H54 (cell line): ENCODE measurements around the gene GPR142.

ENCODE experiments used
- DNase-seq: peaks from one replicate; pipeline ENCODE4 v3.0.0; 2011; ENCODE audit warnings: low spot score, mixed read lengths; ENCODE audit not compliant: insufficient read length
- FAIRE-seq: peaks from 3 replicates; lab custom pipeline; 2011; peaks lifted over from hg19 to GRCh38; lab: Jason Lieb, UNC
- POLR2A ChIP-seq: IDR thresholded peaks from 2 replicates; pipeline ENCODE4 v1.6.1; 2011; ENCODE audit warnings: low read depth, mild to moderate bottlenecking, low read length

Gene GPR142

DNA sequence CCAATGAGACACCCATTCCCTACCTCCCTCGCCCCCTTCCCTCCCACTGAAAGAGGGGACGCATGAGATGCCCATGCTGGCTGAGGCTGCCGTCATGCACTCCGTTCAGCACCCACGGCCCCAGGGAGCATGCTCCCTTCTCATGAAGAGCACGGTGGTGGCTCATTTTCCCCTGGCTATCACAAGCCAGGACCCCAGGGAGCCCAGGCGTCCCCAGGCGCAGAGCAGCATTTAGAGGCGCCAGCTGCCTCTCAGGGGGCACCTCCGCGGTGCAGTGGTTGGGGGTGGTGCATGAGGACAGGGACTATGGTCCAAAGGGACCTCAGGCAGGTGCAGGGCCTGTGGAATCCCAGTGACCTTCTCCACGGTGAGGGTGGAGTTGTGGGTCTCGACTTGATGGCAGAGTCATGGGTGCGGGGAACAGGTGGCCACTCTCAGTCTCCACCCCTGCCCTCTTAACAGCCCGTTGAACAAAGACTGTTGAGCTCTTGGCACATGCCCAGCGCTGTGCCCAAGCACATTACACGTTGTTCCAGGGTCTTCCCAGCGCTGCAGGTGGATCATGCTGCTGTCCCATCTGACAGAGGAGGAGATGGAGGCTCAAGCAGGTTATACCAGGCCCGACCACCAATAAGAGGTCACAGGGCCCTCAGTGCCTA lies 27.6 kb upstream of the GPR142 start:
- no peak for TF ChIP-seq POLR2A
- DNase-seq (no peak), FAIRE-seq (no peak)

DNA sequence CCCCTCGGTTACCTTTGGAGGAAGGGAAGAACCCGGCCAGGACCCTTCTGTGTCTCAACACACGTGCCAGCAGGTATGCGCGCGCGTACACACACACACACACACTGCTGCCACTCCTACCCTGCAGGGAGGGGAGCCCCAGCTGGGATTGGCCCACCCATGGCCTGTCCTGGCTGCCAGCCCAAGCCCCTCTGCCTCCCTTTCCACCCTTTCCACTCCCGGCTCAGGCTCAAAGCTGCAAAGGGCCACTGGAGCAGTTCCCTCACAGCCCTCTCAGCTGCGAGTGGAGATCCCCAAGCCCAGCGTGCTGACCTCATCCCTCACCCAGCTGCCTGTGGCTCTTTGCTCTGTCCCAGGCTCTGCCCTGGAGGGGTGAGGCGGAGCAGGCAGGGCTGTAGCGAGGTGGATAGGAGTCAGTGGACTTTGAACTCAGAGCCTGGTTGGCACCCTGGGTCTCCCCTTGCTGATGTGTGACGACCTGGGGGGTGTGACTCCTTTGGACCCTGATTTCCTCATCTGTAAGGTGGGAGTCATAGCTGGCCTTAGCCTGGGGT lies 26.8 kb upstream of the GPR142 start:
- no peak for TF ChIP-seq POLR2A
- FAIRE-seq (no peak), DNase-seq (no peak)

DNA sequence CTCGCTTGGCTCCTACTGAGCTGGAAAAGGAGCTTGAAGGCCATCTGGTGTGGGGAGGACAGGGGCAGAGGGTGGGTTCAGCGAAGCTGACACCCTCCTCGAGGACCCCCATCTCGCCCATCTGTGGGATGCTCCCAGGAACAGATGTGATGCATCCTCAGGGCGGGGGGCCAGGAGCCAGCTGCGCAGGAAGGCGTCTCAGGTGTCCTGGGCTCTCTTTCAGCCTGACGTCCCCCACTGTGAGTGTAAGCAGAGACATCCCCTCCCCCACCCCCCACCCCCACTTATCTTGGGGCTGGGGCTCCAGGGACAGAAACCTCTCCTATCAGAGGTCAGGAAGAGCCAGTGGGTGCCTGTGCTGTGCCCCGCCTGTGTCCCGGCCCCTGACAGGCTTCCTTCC lies 25.1 kb upstream of the GPR142 start:
- TF ChIP-seq POLR2A = no peak
- no peak for FAIRE-seq

DNA sequence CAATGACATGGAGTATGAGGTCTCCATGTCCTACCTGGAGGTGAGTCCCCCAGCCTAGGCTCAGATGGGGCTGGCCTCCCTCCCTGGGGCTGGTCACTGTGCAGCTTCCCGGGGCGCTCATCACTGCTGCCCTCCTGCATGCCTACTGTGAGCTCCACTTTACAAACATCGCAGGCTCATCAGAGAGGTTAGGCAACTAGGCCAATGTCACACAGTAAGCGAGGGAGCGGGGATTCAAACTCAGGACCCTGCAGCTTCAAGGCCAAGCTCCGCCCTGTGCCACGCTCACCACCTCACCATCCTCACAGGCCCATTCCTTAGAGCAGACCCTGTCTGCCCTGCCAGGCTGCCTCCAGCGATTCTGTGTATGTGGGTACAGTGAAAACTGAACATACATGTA lies 24.2 kb upstream of the GPR142 start:
- DNase-seq (no peak), FAIRE-seq (no peak)
- TF ChIP-seq POLR2A = no peak

More for the DNA sequence above, 25.1 kb upstream of the GPR142 start:
- no peak for DNase-seq

DNA sequence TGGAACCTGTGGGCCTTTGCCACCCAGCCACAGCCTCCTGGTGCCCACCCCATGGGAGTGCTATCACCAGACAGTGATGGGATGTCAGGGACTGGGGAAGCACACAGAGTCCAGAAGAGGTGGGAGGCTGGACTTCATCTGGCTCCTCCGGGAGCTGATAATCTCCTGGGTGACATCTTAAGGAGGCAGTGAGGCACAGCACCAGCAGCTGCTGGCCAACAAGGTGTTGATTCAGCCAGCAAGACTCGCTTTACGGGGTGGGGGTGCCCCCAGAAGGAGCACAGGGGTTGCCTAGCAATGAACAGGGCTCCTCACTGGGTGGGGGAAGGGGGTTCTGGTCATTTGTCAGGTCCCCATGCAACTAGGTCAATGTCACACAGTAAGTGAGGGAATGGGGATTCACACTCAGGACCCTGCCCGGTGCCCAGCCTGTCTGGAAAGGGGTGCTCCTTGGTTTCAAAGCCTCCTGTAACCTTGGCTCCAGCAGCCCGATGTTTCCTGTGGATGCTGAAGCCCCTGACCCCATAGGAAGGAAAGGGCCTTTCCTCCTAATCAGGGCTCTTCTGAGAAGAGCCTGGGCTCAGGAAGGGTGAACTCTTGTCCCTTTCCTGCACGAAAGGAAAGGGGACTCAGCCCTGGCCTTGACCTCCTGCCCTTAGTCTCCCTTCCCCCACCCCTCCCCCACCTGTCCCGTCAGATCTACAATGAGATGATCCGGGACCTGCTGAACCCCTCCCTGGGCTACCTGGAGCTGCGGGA lies 23.6 kb upstream of the GPR142 start:
- DNase-seq = no peak
- TF ChIP-seq POLR2A = no peak

DNA sequence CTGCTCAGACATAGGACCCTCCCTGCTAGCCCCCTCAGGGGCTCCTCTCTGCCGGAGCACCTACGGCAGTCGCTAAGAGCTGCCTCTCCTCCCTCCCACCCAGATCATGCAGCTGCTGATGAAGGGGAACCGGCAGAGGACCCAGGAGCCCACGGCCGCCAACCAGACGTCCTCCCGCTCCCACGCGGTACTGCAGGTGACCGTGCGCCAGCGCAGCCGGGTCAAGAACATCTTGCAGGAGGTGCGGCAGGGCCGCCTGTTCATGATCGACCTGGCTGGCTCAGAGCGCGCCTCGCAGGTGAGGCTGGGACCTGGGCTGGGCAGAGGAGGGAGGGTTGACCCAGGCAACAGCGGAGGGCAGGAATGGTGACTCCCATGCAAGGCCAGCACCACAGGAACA lies 22.6 kb upstream of the GPR142 start:
- DNase-seq (no peak), FAIRE-seq (no peak)
- no peak for TF ChIP-seq POLR2A

More for the DNA sequence above, 23.6 kb upstream of the GPR142 start:
- no peak for FAIRE-seq

DNA sequence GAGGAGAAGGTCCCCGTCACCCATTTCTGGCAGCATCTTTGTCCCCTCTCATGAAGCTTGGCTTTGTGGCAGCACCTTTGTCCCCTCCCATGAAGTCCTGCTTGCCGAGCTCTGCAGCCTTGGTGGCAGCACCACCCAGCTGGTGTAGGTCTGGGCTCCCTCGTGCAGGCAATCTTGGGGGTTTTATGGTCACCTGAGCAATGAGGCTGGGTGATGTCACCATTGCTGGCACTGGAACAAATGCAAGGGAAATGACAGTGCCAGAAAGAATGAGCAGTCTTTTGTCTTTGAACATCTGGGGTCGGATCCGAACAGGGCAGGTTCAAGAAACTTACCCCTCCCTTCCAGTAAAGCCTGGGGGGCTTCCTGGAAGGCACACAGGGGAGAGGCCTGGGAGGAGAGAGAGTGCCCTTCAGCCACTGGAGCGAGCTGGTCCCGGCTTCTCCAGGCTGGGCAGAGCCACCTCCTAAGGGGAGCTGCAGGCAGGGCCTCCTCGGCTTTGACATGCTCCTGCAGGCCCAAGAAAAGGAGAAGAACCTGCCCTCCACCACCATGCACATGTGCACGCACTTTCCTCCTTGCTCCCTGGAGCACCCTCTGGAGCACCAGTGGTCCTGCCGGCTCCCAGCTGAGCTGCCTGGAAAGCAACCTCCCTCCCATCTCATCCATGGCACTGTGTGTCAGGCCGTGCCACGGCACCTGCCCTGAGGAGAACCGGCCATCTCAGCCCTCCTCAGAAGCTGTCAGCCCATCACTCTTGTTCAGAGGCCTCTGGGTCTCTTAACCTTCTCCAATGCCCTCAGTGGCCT lies 21.7 kb upstream of the GPR142 start:
- DNase-seq (no peak), FAIRE-seq (no peak)
- TF ChIP-seq POLR2A = no peak

DNA sequence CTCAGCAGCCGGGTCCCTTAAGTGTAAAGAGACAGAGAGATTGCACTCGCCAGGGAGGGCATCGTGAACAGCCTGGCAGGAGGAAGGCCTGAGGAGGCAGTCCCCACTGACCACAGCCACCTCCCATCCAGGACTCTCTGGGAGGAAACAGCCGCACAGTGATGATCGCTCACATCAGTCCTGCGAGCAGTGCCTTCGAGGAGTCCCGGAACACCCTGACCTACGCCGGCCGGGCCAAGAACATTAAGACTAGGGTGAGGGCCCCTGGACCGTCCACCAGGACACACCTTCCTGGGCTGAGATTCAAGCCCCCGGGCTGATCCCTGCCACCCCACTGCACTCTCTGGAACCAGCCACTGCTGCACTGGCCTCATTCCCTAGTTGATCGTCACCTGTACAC lies 19.7 kb upstream of the GPR142 start:
- DNase-seq (no peak), FAIRE-seq (no peak)
- TF ChIP-seq POLR2A = no peak

DNA sequence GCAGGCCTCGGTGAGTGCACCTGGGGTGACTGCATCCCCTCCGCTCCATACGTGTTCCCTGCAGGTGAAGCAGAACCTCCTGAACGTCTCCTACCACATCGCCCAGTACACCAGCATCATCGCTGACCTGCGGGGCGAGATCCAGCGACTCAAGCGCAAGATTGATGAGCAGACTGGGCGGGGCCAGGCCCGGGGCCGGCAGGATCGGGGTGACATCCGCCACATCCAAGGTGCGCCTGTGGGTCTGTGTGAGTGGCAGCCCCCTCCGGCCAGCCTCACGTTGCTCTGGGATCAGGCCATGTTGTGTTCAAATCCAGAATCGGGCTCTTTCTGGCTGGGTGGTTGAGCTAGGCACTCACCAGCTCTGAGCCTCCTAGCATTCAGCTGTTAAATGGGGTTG lies 18.2 kb upstream of the GPR142 start:
- FAIRE-seq (no peak), DNase-seq (no peak)
- TF ChIP-seq POLR2A = no peak

DNA sequence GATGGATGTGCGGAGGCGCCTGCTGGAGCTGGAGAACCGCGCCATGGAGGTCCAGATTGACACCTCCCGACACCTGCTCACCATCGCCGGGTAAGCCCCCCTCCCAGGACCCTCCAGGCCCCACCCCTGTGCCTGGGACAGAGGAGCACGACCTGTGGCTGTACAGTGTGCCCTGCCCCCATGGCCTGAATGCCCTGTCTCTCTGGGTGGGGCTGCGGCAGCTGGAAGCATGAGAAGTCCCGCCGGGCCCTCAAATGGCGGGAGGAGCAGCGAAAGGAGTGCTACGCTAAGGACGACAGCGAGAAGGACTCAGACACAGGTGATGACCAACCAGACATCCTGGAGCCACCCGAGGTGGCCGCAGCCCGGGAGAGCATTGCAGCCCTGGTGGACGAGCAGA lies 16.8 kb upstream of the GPR142 start:
- DNase-seq (no peak), FAIRE-seq (no peak)
- no peak for TF ChIP-seq POLR2A

DNA sequence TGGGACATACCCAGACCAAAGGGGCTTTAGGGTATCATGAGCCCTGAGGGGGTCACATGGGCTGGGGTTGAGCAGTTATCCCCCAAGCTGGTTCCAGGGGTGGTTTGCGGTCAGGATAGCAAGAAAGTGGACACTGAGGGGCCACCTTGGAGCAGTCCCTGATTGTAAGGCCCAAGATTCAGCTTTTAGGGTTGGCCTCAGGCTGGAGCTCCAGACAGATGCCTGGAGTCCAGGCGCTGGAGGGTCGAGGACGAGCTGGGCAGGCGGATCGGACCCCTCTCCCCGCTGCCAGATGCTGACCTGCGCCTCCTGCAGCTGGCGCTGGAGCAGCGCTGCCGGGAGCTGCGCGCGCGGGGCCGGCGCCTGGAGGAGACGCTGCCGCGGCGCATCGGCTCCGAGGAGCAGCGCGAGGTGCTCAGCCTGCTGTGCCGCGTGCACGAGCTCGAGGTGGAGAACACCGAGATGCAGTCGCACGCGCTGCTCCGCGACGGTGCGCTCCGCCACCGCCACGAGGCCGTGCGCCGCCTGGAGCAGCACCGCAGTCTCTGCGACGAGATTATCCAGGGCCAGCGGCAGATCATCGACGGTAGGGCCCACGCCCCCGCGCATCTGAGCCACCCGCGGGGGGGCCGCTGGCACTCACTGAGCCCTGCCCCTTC lies 15.6 kb upstream of the GPR142 start:
- no peak for DNase-seq
- no peak for TF ChIP-seq POLR2A
- no peak for FAIRE-seq

DNA sequence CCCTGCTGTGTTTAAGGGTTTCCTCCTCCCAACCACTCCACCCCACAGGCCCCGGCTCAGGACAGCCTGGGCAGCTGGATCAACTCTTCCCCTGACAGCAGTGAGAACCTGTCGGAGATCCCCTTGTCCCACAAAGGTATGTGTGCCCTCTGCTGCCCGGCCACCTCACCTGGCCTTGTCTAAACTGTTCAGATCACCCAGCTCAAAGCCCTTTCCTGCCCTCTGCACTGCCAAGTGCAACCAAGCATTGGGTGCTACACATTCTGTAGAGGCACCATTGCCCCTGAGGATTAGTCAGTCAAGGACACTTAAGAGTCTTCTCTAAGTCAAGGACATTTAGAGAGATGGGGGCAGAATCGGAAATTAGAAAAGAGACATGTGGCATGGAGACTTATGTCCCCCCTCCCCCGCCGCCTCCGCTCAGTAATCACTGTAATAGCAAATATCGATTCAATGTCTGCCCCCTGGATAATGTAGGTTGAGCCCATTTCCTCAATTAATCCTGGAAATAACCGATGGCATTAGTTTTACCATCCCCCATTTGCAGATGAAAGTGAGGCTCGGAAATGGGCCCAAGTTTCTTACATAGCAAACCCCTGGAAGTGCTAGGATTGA lies 13.8 kb upstream of the GPR142 start:
- DNase-seq (no peak), FAIRE-seq (no peak)
- no peak for TF ChIP-seq POLR2A

DNA sequence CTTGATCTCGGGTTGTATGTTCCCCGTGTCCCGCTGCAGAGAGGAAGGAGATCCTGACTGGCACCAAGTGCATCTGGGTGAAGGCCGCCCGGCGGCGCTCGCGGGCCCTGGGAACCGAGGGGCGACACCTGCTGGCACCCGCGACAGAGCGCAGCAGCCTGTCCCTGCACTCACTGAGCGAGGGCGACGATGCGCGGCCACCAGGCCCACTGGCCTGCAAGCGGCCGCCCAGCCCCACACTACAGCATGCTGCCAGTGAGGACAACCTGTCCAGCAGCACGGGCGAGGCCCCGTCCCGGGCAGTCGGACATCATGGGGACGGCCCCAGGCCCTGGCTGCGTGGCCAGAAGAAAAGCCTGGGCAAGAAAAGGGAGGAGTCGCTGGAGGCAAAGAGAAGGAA lies 13.2 kb upstream of the GPR142 start:
- FAIRE-seq (no peak), DNase-seq (no peak)
- no peak for TF ChIP-seq POLR2A
